GM21528 (cell line): Measurements from ENCODE around the gene TMEM150B.
A peak's percentile ranks its signal among the peaks of the same experiment; 100 is the strongest.
"Not testable (repeated sequence)": the region's sequence is repeated elsewhere in the genome, so short reads cannot be mapped to it uniquely, and the experiment has no call there.

ENCODE experiments used
- ATAC-seq: cut with Tn5 transposase; IDR thresholded peaks from one replicate; pipeline ENCODE4 v1.9.1; 2021; ENCODE audit warnings: mild to moderate bottlenecking, moderate library complexity; ENCODE audit not compliant: unreplicated experiment, low FRiP score

TMEM150B gene

DNA sequence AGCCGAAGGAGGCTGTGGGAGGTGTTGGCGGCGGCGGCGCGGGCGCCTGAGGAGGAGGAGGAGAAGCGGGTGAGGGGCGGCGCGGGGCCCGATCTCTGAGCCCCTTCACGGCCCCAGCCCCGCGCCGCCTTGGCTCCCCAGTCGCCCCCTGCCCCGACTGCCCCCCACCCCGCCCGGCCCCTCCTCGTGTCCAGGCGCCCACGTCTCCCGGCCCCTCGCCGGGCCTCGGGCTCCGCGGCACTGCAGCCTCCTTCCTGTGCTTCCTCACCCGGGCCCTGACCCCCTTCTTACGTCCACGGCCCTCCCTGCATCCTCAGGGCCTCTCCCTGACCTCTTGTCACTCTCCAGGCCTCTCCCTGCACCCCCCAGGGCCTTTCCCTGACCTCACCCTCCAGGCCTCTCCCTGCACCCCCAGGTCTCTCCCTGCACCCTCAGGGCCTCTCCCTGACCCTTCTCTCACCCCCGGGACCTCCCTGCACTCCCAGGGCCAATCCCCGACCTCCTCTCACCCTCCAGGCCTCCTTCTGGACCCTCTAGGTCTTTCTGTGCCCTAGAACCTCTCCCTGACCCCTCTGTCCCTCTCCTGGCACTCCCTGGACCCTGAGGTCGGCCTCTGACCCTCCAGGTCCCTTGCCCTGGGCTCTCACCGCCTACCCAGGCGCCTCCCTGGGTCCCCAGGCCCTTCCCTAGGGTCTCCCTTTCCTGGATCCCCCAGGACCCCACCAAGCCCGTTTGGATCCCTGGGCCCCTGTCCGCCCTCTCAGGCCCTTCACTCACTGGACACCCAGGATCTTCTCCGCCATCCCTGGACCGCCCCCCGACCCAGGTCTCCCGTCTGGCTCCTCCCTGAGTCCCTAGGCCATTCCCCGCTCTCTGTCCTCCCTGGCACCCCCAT, 15.0 kb upstream of the TMEM150B start:
- ATAC-seq, result no peak

DNA sequence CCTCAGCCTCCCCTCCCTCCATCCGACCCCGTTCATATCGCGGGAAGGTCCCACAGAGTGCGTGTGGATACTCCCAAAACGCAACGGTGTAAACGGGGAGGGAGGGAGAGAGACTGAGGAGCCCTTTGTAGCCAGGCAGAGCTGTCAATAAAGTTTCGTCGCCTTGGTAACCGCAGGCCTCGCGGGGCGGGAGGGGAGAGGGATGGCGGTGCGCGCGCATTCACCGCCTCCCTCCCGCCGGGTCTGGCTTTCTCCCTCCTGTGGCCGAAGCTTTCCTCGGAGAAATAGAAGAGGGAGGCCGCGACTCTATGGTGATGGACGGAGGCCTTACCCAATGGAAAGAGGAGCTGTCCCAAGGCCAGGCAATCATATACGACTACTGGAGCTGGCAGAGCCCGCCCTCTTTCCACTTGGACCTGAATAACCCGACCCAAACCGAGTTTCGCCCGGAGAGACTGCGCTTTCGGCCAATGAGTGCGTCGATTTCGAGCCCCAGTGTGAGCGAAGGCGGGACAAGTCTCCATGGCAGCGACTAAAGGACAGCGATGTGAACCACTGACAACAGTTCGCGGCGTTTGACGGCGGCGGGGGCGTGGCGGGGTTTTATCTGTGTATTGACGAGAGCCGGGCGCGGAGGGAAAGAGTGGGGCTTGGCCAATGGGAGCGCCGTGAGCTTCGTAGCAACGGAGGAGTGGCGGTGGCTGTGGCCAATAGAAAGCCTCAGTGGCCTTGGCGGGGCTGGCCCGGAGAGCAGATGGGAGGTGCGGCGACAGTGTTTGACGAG, 14.2 kb upstream of the TMEM150B start, which contains the start of gene KMT5C:
TSS of gene KMT5C (plus strand) at position 772 of the 784 bp plus-strand sequence. CDS start 2,061 bp downstream, outside the sequence.
- peak; percentile 86 for ATAC-seq

GRCh38 chr19:55336101-55336500, 11.0 kb upstream of the TMEM150B start:
- no peak for ATAC-seq

DNA sequence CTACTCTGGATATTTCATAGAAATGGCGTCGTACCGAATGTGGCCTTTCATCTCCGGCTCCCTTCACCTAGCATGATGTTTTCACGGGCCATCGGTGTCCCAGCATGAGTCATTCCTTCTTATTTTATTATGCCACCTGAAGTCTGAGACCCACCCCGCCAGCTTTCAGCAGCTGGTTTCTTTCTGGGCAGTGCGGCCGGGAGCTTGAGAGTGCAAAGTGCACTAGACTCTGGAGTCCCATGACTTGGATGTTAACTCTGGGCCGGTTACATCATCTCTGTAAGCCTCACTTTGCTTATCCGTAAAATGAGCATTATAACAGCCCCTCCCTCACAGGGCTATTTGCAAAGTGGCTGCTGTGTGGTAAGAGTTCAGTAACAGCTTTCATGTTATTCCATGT, 8.7 kb upstream of the TMEM150B start:
- ATAC-seq, result no peak

DNA sequence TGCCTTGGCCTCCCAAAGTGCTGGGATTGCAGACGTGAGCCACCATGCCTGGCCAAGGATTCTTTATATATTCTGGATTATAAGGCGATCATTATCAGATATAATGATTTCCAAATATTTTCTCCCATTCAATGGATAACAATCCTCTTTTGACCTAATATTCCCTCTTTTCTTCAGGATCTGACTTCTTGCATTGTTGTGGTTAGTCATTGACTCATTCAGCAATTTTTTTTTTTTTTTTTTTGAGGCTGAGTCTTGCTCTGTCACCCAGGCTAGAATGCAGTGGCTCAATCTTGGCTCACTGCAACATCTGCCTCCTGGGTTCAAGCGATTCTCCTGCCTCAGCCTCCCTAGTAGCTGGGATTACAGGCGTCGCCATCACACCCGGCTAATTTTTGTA, 4.7 kb upstream of the TMEM150B start:
- ATAC-seq, result not testable (repeated sequence)

- not testable (repeated sequence) for ATAC-seq
Observed at GRCh38 chr19:55328774-55329318, 3.7 kb upstream of the TMEM150B start.

DNA sequence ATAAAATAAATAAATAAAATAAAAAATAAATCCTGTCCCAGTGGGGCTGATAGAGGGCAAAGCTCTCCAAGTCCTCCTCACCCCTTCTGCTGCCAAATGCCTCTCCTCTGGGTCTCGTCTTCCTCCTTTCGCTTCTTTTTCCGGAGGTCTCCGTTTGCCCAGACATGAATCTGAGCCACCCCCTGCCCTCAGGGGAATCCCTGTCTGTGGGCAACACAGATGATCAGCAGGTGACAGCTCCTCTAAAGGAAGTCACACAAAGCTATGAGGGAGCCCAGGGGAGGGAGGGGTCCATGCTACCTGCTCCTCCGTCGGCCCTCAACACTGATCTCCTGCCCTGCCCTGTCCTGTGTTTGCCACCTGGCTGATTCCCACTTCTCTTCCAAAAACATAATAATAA, 479 bp downstream of the TMEM150B start:
- ATAC-seq, result no peak

DNA sequence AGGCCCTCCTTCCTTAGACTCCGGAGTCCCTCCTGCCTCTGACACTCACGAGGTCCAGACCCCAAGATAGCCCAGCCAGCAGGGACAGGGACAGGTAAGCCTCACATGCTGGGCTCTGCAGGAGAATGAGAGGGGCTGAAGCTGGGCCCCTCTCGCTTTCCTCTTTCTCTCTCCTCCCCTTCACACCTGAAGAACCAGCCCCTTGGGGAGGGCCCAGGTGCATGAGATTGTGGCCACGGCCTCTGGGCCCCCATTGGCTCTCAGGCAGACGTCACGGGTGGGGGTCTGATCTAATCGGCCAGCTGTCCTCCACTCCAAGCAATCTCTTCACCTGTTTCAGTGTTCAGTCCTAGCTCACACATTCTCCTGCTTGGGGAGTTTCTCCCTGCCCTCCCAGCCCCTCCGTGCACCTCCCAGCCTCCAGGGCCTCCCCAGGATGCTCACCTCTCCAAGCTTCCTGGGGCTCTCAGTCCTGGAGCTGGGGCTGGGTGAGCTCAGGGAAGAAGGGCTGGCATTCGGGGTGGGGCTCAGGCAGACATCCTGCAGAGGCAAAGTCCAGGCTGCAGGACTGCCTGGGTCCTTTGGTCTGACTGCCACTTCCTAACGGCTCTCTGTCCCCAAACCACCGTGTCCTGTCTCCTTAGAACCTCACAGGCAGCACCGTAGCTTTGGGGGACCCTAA, 2.8 kb downstream of the TMEM150B start:
- ATAC-seq, result no peak

DNA sequence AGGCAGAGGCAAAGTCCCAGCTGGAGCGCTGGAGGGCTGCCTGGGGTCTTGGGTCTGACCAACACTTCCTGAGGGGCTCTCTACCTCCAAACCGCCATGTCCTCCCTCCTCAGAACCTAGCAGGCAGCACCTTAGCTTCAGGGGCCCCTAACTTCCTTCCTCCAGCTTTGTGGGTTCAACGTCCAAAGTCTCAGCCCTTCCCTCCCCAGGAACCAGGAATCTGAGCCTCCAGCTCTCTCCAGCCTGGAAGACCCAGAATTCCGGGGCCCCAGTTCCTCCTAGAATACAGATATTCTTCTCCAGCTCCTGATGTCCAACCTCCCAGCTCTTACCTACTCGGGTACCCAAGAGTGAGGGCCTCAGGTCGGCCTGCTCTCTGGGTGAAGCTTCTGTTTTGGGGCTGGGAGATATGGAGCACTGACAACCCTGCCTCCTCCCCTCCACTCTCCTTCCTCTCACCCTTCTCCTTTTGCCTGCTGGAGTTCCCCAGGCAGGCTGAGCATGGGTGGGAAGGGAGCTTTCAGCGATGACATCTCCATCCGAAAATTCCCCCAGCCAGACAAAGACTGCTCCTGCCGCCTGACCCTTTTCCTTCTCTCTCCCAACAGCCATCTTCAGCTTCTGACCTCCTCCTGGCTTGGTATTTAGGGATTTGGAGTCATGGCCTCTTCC, 3.5 kb downstream of the TMEM150B start:
- ATAC-seq, result no peak

DNA sequence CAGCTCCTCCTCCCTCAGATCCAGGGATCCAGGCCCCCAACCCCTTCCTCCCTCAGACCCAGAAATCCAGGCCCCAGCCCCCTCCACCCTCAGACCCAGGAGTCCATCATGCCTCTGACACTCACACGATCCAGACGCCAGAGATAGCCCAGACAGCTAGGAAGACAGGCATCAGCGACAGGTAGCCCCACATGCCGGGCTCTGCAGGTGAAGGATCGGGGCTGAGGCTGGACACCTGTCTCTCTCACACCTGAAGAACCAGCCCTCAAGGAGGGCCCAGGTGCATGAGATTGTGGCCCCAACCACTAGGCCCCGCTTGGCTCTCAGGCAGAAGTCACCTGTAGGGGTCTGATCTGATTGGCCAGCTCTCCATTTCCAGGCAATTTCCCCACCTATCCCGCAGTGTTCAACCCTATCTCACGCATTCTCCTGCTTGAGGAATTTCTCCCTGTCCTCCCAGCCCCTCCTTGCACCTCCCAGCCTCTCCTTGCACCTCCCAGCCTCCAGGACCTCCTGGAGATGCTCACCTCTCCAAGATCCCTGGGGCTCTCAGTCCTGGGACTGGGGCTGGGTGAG, 4.2 kb downstream of the TMEM150B start:
- ATAC-seq, result no peak

- no peak for ATAC-seq
Observed at GRCh38 chr19:55319785-55320184, 5.4 kb downstream of the TMEM150B start.

GRCh38 chr19:55316646-55317045, 8.5 kb downstream of the TMEM150B start:
- ATAC-seq, result no peak

DNA sequence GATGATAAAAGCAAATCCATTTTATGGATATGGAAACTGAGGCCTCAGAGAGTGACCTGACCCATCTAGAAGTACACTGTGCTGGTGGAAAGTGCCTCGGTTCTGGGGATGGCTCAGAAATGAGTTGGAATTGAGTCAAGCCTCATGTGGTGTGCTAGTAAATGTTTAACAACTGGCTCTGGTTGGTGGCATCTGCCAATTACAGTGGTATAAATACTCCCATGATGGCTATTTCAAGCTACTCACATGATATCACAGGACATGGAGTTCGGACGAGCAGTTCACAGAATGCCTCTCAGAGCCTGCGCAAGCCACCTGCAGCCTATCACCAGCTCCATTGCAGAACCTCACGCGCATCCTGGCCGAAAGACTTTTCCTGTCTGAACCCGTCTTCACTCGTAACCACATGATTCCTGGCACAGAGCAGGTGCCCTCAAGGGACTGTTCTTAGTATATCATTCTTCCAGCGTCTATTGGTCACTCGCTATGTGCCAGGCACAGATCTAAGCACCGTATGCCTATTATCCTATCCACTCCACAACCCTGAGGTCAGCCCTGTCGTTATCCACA, 9.1 kb downstream of the TMEM150B start:
- ATAC-seq, result no peak

DNA sequence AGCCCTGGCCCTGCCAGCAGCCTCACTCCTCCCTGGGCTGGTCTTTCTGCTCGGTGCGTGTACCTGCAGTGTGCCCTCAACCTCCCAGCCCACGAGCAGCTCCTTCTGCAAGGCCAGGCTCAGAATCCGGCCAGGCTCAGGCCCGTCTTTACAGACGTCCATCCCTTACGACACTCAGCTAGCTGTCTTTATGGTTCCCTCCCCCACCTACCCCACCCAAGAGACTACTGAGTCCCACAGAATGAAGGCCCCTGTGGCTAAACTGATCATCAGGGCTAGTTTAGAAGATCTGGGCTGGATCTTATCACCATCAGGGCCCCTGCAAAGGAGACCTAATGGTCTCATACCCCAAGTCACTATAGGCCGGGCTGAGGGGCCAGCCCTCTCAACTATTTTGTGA, 10.7 kb downstream of the TMEM150B start:
- no peak for ATAC-seq

DNA sequence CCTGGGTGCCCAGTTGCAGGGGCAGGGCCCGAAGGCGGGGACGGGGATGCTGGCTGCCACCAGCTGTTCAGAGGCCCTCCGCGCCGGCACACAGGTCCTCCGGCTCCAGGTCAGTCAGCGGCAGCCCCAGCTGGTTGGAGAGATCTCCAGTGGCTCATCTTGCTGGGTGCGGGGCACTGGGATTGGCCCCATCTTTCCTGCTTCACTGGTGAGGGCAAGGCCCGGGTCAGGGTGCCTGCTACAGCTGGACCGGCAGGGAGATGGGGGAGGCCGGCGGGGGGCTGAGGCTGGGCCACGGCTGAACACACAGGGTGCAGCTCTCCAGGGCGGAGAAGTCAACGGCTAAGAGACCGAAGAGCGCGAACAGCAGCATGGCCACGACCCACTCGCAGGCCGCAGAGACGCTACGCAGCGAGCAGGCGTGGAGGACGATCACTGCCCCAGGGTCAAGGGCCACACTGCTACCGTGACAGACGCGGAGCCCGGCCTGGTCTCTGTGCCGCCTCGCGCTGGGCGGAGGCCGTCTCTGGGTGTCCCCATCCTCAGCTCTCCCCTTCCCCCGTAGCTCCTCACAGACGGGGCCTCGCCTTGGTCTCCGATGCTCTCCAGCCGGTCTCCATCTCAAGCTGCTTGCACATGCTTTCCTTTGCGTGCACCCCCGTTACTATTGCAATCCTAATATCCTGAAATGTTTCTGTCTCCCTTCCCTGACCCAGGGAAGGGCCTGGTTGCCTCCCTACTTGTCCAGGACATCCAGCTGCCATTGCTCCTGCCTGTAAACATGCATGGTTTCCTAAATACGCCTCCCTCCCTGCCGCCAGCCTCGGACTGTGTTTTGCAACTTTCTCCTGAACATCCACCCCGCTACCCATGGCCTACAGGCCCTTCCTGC, 12.3 kb downstream of the TMEM150B start:
- ATAC-seq, result no peak

- no peak for ATAC-seq
Observed at GRCh38 chr19:55311797-55312196, 13.3 kb downstream of the TMEM150B start.

GRCh38 chr19:55311397-55311796, 13.7 kb downstream of the TMEM150B start:
- ATAC-seq, result no peak

DNA sequence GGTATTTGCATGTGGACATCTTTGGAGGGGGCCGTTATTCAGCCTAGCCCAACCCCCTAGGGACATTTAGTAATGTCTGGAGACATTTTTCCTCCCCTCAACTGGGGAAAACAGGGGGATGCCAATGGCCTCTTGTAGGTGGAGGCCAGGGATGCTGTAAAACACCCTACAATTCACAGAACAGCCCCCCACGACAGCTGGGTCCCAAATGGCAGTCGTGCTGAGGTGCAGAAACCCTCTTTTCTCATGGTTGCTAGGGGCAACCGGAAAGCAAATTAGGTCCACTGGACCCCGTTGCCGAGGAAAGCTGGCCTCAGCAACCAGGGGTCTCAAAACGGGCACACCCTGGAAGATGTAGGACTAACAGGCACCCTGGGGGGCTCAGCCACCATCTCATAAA, 14.6 kb downstream of the TMEM150B start:
- ATAC-seq, result no peak
